Activated naive CD4-positive, alpha-beta T cell (primary cell): ENCODE measurements around the gene ITPK1.

Source experiments
- DNase-seq, 4 experiments: peaks; one replicate each; lab custom pipeline; 2025; lab: John Stamatoyannopoulos, UW

ITPK1 gene

GRCh38 chr14:93059917-93060545, 55.7 kb downstream of the ITPK1 start:
- no peak for DNase-seq

DNA sequence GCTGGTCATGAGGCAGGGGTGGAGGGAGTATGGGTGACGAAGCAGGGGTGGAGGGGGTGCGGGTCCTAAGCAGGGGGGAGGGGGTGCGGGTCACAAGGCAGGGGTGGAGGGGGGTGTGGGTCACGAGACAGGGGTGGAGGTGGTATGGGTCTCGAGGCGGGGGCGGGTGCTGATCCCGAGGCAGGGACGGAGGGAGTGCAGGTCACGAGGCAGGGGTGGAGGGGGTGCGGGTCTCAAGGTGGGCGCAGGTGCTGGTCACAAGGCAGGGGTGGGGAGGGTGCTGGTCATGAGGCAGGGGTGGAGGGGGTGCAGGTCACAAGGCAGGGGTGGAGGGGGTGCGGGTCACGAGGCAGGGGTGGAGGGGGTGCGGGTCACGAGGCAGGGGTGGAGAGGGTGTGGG, 56.5 kb downstream of the ITPK1 start:
- DNase-seq, result no peak

DNA sequence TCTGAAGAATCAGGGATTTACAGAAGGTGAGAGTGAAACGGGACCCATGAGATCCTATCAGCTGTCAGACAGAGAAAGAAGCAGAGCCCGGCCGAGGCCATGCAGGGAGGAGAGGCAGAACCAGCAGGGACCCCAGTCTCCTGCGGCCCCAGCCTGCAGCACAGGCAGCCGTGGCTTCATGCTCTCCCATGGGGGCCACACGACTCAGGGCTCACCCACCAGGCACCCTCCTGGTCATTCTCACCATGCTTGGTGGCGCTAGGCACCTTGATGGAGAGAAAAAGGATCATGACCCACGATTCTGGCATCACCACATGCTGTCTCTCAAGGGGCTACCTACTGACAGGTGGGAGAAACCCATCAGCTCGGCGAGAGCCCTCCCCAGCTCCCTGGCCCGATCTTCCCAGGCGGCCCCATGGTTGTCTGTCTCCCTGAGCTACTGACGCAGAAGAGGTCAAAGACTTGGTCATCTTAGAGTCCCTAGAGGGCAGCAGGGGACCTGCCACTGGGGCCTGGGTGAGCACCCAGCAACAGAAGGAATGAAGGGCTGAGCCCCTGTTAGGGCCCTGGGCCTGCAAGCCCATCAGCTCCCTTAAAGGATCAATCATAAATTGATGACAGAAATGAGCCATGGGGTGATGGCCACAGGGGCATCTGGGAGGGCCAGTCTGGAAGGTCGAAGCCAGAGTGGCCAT, 58.0 kb downstream of the ITPK1 start:
- no peak for DNase-seq

DNA sequence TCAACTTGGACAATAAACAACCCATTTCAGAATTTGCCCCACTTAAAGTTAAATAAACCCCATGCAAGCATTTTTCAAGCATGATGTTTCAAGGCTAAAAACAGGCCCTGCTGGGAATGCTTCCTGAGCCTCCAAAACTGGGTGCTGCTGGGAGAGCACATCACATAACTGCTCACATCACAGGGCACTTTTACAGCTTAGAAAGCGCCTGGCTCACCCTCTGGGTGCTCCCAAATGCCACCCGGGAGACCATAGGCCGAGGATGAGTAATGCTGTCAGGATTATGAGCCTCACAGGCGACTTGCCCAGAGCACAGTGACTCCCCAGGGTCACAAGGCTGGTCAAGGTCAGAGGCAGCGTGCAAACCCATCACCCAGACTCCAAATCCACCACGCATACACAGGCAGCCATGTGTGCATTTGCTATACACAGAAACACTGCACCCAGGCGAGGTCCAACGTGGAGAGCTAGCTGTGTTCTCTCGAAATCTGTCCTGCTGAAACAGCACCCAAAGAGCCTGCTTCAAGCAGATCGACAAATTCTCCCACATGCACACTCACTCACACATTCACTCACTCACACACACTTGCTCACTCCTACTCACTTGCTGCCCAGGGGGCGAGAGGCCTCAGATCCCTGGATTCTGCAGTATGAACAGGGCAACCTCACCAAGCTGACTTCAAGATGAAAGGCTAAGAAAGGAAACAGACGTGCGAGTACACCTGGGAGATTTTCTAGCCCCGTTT, 58.7 kb downstream of the ITPK1 start:
- no peak for DNase-seq

GRCh38 chr14:93056166-93056839, 59.4 kb downstream of the ITPK1 start:
- no peak for DNase-seq

- no peak for DNase-seq
Observed at GRCh38 chr14:93055651-93056115, 60.0 kb downstream of the ITPK1 start.

DNA sequence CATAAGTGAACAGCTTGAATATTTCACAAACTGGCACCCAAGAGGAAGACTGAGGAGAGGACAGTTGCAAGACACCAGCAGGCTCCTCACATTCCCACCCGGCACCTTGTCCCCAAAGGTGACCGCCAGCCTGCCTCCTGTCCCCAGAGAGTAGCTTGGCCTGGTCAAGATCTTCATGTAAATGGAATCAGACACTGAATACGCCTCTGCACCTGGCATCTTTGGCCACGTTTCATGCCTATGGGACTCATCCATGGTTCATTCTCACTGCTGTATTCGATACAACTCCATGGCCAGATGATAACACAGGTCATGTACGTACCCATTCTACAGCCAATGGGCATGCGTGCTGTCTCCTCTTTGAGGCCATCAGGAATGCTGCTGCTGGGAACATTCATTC, 60.8 kb downstream of the ITPK1 start:
- no peak for DNase-seq

- DNase-seq, result no peak
Observed at GRCh38 chr14:93054006-93054405, 61.7 kb downstream of the ITPK1 start.

GRCh38 chr14:93051600-93052546, 63.9 kb downstream of the ITPK1 start:
- no peak for DNase-seq

- no peak for DNase-seq
Observed at GRCh38 chr14:93050761-93051160, 65.0 kb downstream of the ITPK1 start.

DNA sequence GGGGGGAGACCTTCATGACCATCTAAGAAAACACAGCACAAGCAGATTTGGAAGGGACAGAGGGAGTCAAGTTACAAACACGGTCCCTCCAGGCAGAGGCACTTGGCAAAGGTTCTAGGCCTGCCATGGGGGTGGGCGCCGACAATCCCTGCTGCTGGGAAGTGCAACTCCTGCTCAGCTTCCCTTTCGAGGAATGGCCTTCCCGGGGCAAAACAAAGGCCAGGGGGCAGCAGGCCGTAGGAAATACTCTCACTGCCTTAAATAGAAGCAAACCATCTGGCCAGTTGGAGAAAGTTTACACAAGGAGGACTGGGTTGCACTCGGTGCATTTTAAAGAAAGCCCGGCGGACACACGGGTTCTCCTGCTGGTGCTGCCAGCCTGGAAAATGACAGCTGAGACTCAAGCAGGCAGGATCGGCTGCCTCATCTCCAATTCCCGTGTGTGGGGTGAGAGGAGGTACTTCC, 65.8 kb downstream of the ITPK1 start:
- no peak for DNase-seq

GRCh38 chr14:93049315-93049714, 66.4 kb downstream of the ITPK1 start:
- no peak for DNase-seq

- no peak for DNase-seq
Observed at GRCh38 chr14:93048843-93049242, 66.9 kb downstream of the ITPK1 start.

DNA sequence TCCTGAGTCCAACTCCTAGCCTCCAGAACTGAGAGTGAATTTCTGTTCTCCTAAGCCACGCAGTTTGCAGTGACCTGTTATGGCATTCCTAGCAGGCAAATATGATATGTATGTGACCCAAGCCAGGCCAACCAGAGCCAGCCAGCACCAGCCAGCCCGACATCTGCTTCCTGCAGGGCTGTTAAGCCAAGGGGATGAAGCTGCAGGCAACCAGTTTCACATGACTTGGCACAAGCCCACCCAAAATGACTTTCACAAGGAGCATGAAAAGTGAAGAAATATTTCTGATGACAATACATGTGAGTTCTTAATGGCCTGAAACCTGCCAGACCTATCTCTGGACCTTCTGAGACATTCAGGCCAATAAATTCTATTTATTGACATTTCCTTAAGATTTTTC, 68.1 kb downstream of the ITPK1 start:
- no peak for DNase-seq

DNA sequence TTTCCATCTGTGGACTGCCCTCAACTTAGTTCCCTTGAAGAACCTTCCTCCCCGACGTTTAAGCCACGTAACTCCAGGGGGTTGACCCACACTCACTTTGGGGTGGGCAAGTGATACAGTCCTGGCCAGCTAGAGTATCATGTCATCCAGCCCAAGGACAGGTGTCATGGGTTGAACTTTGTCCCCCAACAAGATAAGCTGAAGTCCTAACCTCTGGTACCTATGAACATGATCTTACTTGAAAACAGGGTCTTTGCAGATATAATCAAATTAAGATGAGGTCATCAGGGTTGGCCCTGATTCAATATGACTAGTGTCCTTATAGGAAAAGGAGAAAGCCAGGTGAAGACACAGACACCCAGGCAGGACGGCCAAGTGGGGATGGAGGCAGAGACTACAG, 68.6 kb downstream of the ITPK1 start:
- DNase-seq, result no peak

DNA sequence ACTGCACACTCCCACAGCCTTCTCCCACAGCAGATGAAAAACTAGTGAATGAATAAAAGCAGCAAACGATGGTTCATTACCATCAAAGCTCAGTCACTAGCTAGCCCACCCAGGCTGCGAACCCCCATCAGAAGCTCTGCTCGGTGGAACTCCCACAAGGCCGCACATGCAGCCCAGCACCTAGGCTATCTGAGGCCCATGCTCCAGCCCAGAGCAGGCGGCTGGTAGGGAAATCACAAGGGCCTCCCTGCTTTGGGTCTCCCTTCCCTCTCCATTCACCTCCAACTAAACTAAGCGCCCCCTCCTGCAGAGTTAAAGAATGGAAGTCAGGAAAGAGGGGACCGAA, 69.0 kb downstream of the ITPK1 start:
- no peak for DNase-seq

DNA sequence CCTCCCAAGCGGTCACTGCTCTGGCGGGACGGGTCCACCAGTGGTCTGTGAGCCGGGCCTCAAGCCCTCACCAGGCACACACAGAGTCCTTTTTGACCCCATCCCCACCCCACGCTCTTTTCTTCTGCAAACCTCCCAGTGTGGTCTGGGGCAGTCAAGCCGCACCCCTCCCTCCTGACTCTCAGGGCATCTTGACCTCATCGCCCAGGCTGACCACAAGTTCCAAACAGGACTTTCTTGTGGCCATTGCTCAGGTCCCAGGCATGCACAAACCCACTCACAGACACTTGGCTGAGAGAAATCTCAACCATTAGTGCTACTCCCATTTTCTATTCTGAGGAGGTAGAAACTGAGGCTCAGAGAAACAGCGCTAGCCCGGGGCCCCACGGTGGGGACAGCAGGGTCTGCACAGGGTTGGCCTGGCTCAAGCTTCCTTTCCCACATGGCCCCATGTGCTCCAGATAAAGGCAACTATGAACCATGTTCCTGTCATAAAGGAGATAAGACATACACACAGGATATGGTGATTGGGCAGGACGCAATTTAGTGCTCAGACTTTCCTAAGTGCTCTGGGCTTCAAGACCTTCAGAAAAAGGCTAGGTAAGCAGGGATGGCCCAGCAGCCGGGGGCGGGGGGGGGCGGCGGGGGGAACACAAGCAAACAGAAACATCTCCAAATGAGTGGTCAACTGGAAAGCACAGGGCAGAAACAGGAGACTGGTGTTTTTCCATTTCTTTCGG, 69.6 kb downstream of the ITPK1 start:
- no peak for DNase-seq

GRCh38 chr14:93045211-93045674, 70.5 kb downstream of the ITPK1 start:
- DNase-seq, result no peak

DNA sequence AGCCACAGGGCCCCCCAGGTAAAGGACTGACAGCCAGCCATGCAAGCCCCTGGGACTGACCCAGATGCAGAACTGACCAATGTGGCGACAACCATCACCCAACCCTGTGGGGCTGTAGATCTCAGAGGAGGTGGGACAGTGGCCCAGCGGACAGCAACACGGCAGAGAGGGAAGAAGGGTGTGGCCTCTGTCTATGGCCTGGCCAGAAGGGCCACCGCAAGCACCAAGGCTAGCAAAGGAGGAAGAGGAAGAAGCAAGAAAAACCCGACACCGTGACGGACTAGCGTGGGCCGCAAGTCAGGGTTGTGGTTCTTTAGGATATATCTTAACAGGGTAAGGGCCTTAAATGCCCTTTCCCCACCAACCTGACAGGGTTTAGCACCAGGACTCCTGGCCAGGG, 71.2 kb downstream of the ITPK1 start:
- DNase-seq, result no peak

DNA sequence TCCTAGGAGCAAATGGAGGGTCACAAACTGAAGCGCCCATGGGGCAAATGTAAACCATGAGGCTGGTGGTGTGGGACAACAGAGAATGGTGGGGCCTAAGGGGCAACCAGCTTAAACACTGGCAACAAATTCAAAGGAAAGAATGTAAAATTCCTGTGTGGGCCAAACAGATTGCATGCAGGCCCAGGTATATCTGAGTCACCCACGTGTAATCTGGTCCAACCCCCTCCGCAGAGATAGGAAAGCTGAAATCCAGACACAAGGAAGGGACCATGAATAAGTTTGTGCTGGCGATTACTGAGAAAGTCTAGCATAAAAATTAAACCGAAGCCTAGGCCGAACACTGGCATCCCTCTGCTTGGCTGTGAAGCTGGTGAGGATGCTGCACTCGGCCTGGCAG, 71.6 kb downstream of the ITPK1 start:
- no peak for DNase-seq
